Measurements from ENCODE around the gene THBS3.
A peak's percentile ranks its signal among the peaks of the same experiment; 100 is the strongest.
"Not testable (repeated sequence)": the region's sequence is repeated elsewhere in the genome, so short reads cannot be mapped to it uniquely, and the experiment has no call there.

Gene THBS3

GRCh38 chr1:155193275-155193990 is 14.3 kb downstream of the THBS3 start:
- Histone ChIP-seq H3K18ac (ENCODE audit: low read length) (peak overlapping the region; percentile 61), H4K8ac (ENCODE audit: low read depth, low read length) (peak overlapping the region; percentile 43), H3K4ac (ENCODE audit: low read depth, low read length) (peak overlapping the region; percentile 46), H3K36me3 (ENCODE audit: control insufficient read depth, insufficient read depth, low read length) (peaks cover 1% of the 10 kb centered on the region), H3K27me3 (ENCODE audit: insufficient read depth, low read length, poor library complexity) (no peaks in the 10 kb centered on the region), H3K79me2 (ENCODE audit: control insufficient read depth, insufficient read depth, low read length) (peaks cover 13% of the 10 kb centered on the region), H3K56ac (ENCODE audit: low read length) (peak overlapping the region; percentile 99), H2BK120ac (ENCODE audit: low read depth, low read length) (no peak overlapping the region), H3K79me1 (ENCODE audit: low read length) (no peaks in the 10 kb centered on the region), H4K5ac (ENCODE audit: low read length) (no peak overlapping the region), H3K4me2 (ENCODE audit: low read length) (peak overlapping the region; percentile 98), H3K4me3 (ENCODE audit: low read length) (peak overlapping the region; percentile 67), H3K23ac (ENCODE audit: low read length) (peak overlapping the region; percentile 24), H2BK5ac (ENCODE audit: low read length) (peak overlapping the region; percentile 84), H3K27ac (ENCODE audit: low read depth, low read length) (peak overlapping the region; percentile 66), H2AK5ac (ENCODE audit: low read length) (peak overlapping the region; percentile 88), H2BK15ac (replicated peaks; ENCODE audit: low read depth) (no peak overlapping the region), H3K4me1 (ENCODE audit: control insufficient read depth, low read depth, low read length) (peaks cover 5% of the 10 kb centered on the region), H3K9ac (ENCODE audit: low read length) (peak overlapping the region; percentile 95)
- peak; percentile 96 for DNase-seq
- no CpG with 5 or more reads among the region's 38 CpGs for WGBS (ENCODE audit: extremely low coverage, insufficient coverage, low lambda C conversion rate)

- DNase-seq = peak; percentile 52
- peak overlapping the region; percentile 98 for H3K4me2 ChIP-seq (ENCODE audit: low read length)
- H2BK120ac ChIP-seq (ENCODE audit: low read depth, low read length) = no peak overlapping the region
- no peak overlapping the region for H2BK5ac ChIP-seq (ENCODE audit: low read length)
- H2AK5ac ChIP-seq (ENCODE audit: low read length) = no peak overlapping the region
- no peak overlapping the region for H3K4ac ChIP-seq (ENCODE audit: low read depth, low read length)
- no peak overlapping the region for H4K8ac ChIP-seq (ENCODE audit: low read depth, low read length)
- peak overlapping the region; percentile 95 for H3K56ac ChIP-seq (ENCODE audit: low read length)
- no peak overlapping the region for H3K23ac ChIP-seq (ENCODE audit: low read length)
- H3K27ac ChIP-seq (ENCODE audit: low read depth, low read length) = peak overlapping the region; percentile 50
- no peaks in the 10 kb centered on the region for H3K27me3 ChIP-seq (ENCODE audit: insufficient read depth, low read length, poor library complexity)
- peak overlapping the region; percentile 61 for H3K18ac ChIP-seq (ENCODE audit: low read length)
- H3K4me3 ChIP-seq (ENCODE audit: low read length) = peak overlapping the region; percentile 67
- no peaks in the 10 kb centered on the region for H3K79me1 ChIP-seq (ENCODE audit: low read length)
- peaks cover 5% of the 10 kb centered on the region for H3K4me1 ChIP-seq (ENCODE audit: control insufficient read depth, low read depth, low read length)
- H2BK15ac ChIP-seq (replicated peaks; ENCODE audit: low read depth) = no peak overlapping the region
- no peak overlapping the region for H4K5ac ChIP-seq (ENCODE audit: low read length)
- peaks cover 13% of the 10 kb centered on the region for H3K79me2 ChIP-seq (ENCODE audit: control insufficient read depth, insufficient read depth, low read length)
- WGBS (ENCODE audit: extremely low coverage, insufficient coverage, low lambda C conversion rate) = no CpG with 5 or more reads among the region's 20 CpGs
- peak overlapping the region; percentile 91 for H3K9ac ChIP-seq (ENCODE audit: low read length)
- peaks cover 1% of the 10 kb centered on the region for H3K36me3 ChIP-seq (ENCODE audit: control insufficient read depth, insufficient read depth, low read length)
Observed at GRCh38 chr1:155192346-155193274, 15.1 kb downstream of the THBS3 start.

GRCh38 chr1:155191904-155192303 is 15.8 kb downstream of the THBS3 start:
- peak overlapping the region; percentile 45 for H3K23ac ChIP-seq (ENCODE audit: low read length)
- H3K9ac ChIP-seq (ENCODE audit: low read length) = no peak overlapping the region
- no peak overlapping the region for H3K4me3 ChIP-seq (ENCODE audit: low read length)
- no peaks in the 10 kb centered on the region for H3K79me1 ChIP-seq (ENCODE audit: low read length)
- no peak overlapping the region for H3K27ac ChIP-seq (ENCODE audit: low read depth, low read length)
- no CpG with 5 or more reads among the region's 17 CpGs for WGBS (ENCODE audit: extremely low coverage, insufficient coverage, low lambda C conversion rate)
- DNase-seq = no peak
- H4K8ac ChIP-seq (ENCODE audit: low read depth, low read length) = no peak overlapping the region
- no peak overlapping the region for H2BK5ac ChIP-seq (ENCODE audit: low read length)
- H3K4me1 ChIP-seq (ENCODE audit: control insufficient read depth, low read depth, low read length) = peaks cover 5% of the 10 kb centered on the region
- no peak overlapping the region for H4K5ac ChIP-seq (ENCODE audit: low read length)
- no peak overlapping the region for H3K4ac ChIP-seq (ENCODE audit: low read depth, low read length)
- H3K27me3 ChIP-seq (ENCODE audit: insufficient read depth, low read length, poor library complexity) = no peaks in the 10 kb centered on the region
- no peak overlapping the region for H2BK120ac ChIP-seq (ENCODE audit: low read depth, low read length)
- H2BK15ac ChIP-seq (replicated peaks; ENCODE audit: low read depth) = no peak overlapping the region
- no peak overlapping the region for H2AK5ac ChIP-seq (ENCODE audit: low read length)
- H3K4me2 ChIP-seq (ENCODE audit: low read length) = no peak overlapping the region
- H3K79me2 ChIP-seq (ENCODE audit: control insufficient read depth, insufficient read depth, low read length) = peaks cover 13% of the 10 kb centered on the region
- no peaks in the 10 kb centered on the region for H3K36me3 ChIP-seq (ENCODE audit: control insufficient read depth, insufficient read depth, low read length)
- H3K56ac ChIP-seq (ENCODE audit: low read length) = no peak overlapping the region
- no peak overlapping the region for H3K18ac ChIP-seq (ENCODE audit: low read length)

- H3K36me3 ChIP-seq (ENCODE audit: control insufficient read depth, insufficient read depth, low read length); H4K8ac ChIP-seq (ENCODE audit: low read depth, low read length); H2BK5ac ChIP-seq (ENCODE audit: low read length); H3K4me1 ChIP-seq (ENCODE audit: control insufficient read depth, low read depth, low read length); H3K9ac ChIP-seq (ENCODE audit: low read length); H3K4me3 ChIP-seq (ENCODE audit: low read length); H4K5ac ChIP-seq (ENCODE audit: low read length); H3K27me3 ChIP-seq (ENCODE audit: insufficient read depth, low read length, poor library complexity); H3K23ac ChIP-seq (ENCODE audit: low read length); H3K56ac ChIP-seq (ENCODE audit: low read length); DNase-seq; H2BK15ac ChIP-seq (replicated peaks; ENCODE audit: low read depth); H2BK120ac ChIP-seq (ENCODE audit: low read depth, low read length); H3K27ac ChIP-seq (ENCODE audit: low read depth, low read length); H3K79me2 ChIP-seq (ENCODE audit: control insufficient read depth, insufficient read depth, low read length); H3K4ac ChIP-seq (ENCODE audit: low read depth, low read length); H3K79me1 ChIP-seq (ENCODE audit: low read length); H3K18ac ChIP-seq (ENCODE audit: low read length); H3K4me2 ChIP-seq (ENCODE audit: low read length); H2AK5ac ChIP-seq (ENCODE audit: low read length): not testable (repeated sequence)
- WGBS (ENCODE audit: extremely low coverage, insufficient coverage, low lambda C conversion rate) = no CpG with 5 or more reads among the region's 45 CpGs
Observed at GRCh38 chr1:155189926-155190325, 17.8 kb downstream of the THBS3 start.

GRCh38 chr1:155188268-155188667 is 19.4 kb downstream of the THBS3 start:
- Histone ChIP-seq H4K5ac (ENCODE audit: low read length) (no peak overlapping the region), H3K4me1 (ENCODE audit: control insufficient read depth, low read depth, low read length) (no peaks in the 10 kb centered on the region), H3K36me3 (ENCODE audit: control insufficient read depth, insufficient read depth, low read length) (no peaks in the 10 kb centered on the region), H2AK5ac (ENCODE audit: low read length) (no peak overlapping the region), H2BK15ac (replicated peaks; ENCODE audit: low read depth) (no peak overlapping the region), H3K4ac (ENCODE audit: low read depth, low read length) (no peak overlapping the region), H3K23ac (ENCODE audit: low read length) (no peak overlapping the region), H3K79me1 (ENCODE audit: low read length) (no peaks in the 10 kb centered on the region), H4K8ac (ENCODE audit: low read depth, low read length) (no peak overlapping the region), H3K27ac (ENCODE audit: low read depth, low read length) (no peak overlapping the region), H3K9ac (ENCODE audit: low read length) (no peak overlapping the region), H3K79me2 (ENCODE audit: control insufficient read depth, insufficient read depth, low read length) (no peaks in the 10 kb centered on the region), H2BK5ac (ENCODE audit: low read length) (no peak overlapping the region), H2BK120ac (ENCODE audit: low read depth, low read length) (no peak overlapping the region), H3K4me3 (ENCODE audit: low read length) (no peak overlapping the region), H3K56ac (ENCODE audit: low read length) (no peak overlapping the region), H3K18ac (ENCODE audit: low read length) (no peak overlapping the region), H3K27me3 (ENCODE audit: insufficient read depth, low read length, poor library complexity) (no peaks in the 10 kb centered on the region), H3K4me2 (ENCODE audit: low read length) (no peak overlapping the region)
- no CpG with 5 or more reads among the region's 14 CpGs for WGBS (ENCODE audit: extremely low coverage, insufficient coverage, low lambda C conversion rate)
- DNase-seq = no peak

All from mesendoderm (in vitro differentiated cells).